HG03159 (cell line): Measurements from ENCODE around the gene CAMK2G.
A peak's percentile ranks its signal among the peaks of the same experiment; 100 is the strongest.

ENCODE experiments used
- ATAC-seq: cut with Tn5 transposase; IDR thresholded peaks from one replicate; pipeline ENCODE4 v1.9.1; 2021; ENCODE audit warnings: mild to moderate bottlenecking, moderate library complexity; ENCODE audit not compliant: unreplicated experiment

CAMK2G gene

GRCh38 chr10:73816917-73817729, 57.2 kb downstream of the CAMK2G start:
- no peak for ATAC-seq

DNA sequence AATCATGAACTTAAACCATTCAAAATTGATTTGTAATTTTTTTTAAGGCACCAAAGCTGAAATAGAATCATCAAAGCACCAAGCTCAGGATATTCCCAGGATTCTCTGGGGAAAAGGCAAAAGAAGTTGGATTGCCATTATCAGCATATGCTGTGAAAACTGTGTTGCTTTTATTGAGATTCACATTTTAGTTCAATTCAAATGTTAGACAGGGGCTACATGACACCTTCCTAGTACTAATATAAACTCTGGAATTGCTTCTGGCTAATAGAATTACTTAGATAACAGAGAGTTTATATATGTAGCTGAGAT, 58.7 kb downstream of the CAMK2G start:
- ATAC-seq = no peak

DNA sequence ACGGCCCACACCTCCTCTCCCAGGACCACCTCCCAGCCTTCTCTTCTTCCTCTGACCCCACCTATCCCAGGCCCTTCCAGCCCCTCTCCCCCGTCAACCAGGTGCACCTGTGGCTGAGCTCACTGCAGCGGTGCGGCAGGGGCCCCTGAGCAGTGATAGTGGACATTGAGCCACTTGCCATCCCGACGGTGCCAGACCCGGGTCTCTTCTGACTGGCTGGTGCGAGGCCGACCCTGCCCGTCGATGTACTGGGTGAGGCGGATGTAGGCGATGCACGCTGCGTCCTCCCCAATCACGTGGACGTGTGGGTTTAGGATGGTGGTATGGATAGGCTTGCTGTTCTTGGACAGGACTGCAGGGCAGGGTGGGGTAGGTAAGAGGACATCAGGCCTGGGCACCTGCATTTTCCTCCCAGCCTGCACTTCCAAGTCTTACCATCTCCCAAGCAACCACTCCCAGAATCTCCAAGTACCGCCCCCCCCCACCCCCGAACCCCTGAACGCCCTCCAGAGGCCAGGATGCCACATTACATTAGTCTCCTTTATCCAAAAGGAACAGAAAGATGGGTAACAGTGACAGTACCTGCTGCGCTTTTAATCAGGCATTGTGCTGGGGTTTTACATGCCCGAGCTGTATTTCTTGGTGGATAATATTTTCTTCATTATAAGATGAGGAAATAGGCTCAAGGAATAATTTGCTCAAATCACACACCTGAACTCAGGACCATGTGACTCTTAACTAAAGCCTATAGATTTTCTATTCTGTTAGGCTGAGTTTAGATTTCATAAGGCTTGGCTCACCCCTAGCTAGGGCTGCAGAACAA, 59.2 kb downstream of the CAMK2G start:
- ATAC-seq = no peak

DNA sequence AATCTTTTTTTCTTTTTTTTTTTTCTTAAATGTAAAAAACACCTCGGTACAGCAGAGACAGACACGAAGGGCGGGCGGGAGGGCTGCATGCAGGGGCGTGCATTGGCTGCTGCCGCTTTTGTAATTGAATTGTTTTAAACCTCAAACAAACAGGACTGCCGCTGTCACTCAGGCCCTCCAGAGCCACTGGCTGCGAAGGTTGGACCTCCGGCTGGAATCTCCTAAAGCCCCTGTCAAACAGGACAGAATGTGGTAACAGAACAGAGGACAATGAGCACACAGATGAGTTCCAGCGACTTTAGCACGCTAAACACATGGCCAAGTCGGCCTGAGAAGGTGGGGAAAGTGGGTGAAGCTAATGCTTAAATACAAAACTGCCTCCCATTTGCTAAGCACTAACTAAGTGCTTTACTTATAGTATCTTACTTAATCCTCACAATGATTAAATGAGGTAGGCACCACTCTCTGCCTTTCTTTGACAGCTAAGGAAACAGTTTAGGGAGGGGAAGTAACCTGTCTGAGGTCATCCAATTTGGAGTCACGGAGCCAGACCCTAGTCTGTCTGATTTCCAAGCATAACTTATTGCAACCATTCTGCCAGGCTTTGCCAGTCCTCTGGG, 60.0 kb downstream of the CAMK2G start:
- ATAC-seq = no peak

DNA sequence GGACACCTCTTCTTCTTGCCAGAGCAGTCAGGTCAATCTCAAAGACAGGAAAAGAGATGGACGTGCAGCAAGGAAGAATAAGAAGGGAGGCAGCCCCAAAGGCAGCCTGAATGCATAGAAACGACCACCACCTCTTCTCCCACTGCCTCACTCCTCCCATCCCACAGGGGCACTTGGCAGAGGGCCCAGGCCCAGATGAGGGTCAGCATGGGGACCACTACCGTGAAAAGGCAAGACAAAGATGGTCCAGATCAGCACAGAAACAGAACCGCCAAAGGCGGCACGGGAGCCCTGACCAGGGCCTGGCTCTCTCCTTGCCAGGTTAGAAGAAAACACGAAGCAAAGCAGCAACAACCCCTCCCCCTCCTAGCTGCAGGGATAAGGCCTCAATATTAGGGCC, 61.0 kb downstream of the CAMK2G start:
- no peak for ATAC-seq

GRCh38 chr10:73812657-73813056, 61.7 kb downstream of the CAMK2G start:
- no peak for ATAC-seq

DNA sequence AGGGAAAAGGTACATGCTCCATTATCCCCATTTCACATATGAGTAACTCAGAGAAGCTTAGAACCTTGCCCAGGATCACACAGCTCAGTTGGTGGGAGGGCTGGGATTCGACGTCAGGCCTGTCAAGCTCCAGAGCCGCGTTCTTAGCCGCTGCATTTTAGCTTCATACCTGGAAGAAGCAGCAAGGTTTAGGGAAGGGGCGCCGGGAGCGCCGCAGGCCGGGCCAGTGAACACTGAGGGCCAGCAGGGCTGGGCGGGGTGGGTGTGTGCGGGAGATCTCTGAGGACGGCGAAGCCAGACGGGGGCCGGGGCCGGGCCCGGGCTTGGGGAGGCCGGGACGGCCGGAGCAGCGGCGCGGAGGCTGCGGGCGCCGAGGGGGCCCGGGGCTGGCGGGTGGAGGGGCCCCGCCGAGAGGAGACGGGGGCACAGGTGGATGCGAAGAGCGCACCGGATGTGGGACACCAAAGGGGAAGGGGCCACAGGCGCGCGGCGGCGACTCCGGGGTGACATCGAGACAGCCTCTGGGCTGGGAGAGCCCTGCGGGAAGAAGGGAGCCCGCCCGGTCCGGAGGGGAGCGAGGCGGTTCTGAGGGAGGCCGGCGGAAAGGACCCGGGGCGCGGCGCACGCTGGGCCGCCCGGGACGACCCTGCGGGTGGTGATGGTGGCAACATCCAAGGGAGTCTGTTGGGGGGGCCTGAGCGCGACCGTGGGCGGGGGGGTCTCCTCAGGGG, 63.5 kb downstream of the CAMK2G start:
- peak; percentile 25 for ATAC-seq

DNA sequence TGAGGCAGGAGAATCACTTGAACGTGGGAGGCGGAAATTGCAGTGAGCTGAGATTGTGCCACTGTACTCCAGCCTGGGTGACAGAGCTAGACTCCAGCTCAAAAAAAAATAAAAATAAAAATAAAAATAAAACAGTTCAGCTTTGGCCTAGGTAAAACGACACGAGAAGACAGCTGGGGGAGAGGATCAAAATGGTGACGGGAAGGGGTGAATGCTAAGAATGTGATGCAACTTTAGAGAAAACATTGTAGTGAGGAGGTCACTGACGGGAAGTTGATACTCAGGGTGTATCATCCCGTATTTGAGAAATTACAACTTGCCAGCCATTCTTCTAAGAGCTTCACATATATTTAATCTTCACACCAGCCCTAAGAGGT, 64.0 kb downstream of the CAMK2G start:
- ATAC-seq = no peak

- ATAC-seq = no peak
These were observed 65.1 kb downstream of the CAMK2G start for GRCh38 chr10:73809061-73809818.

GRCh38 chr10:73808021-73808815, 66.1 kb downstream of the CAMK2G start:
- ATAC-seq = no peak

GRCh38 chr10:73807471-73807870, 66.9 kb downstream of the CAMK2G start:
- no peak for ATAC-seq

- no peak for ATAC-seq
These were observed 68.0 kb downstream of the CAMK2G start for GRCh38 chr10:73806176-73806950.

- no peak for ATAC-seq
These were observed 70.6 kb downstream of the CAMK2G start for GRCh38 chr10:73803680-73804286.

- no peak for ATAC-seq
These were observed 71.9 kb downstream of the CAMK2G start for GRCh38 chr10:73802276-73802991.

DNA sequence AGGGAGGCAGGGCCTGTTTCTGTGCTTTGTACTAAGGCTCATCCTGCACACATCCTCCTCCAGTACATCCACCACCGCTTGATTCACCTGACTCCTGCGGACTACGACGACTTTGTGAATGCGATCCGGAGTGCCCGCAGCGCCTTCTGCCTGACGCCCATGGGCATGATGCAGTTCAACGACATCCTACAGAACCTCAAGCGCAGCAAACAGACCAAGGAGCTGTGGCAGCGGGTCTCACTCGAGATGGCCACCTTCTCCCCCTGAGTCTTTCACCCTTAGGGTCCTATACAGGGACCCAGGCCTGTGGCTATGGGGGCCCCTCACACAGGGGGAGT, 73.1 kb downstream of the CAMK2G start:
- no peak for ATAC-seq

GRCh38 chr10:73800560-73801252, 73.6 kb downstream of the CAMK2G start:
- no peak for ATAC-seq

DNA sequence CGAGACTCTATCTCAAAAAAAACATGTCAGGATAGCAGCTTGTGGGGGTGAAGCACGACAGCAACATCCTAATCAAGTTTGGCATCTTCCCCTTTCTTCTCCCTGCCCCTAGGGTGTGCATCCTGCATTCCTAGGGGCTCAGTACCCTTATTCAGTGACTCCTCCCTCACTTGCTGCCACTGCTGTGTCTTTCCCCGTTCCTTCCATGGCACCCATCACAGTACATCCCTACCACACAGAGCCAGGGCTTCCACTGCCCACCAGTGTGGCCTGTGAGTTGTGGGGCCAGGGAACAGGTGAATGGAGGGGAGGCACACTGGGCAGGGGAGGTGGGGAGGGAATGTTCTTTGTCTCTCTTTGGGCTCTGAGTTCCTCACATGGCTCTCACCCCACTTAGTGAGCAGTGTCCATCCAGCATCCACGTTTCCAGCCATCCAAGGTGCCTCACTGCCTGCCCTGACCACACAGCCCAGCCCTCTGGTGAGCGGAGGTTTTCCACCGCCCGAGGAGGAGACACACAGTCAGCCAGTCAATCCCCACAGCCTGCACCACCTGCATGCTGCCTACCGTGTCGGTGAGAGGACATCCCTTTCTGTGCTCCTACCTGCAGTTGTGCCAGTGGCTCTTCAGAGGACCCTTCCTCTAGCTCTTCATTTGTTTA, 74.3 kb downstream of the CAMK2G start:
- ATAC-seq = no peak
